NCI-H2227 (cell line): ENCODE measurements around the gene TPP1.

Source experiments
- DNase-seq: peaks from one replicate; lab custom pipeline; 2025; ENCODE audit not compliant: unreplicated experiment; lab: John Stamatoyannopoulos, UW

Gene TPP1

GRCh38 chr11:6596239-6596877 is 22.9 kb downstream of the TPP1 start:
- DNase-seq, result no peak

GRCh38 chr11:6594142-6594768 is 25.0 kb downstream of the TPP1 start:
- DNase-seq, result no peak

GRCh38 chr11:6588018-6588417 is 31.2 kb downstream of the TPP1 start:
- DNase-seq, result no peak

- DNase-seq, result no peak
Observed at GRCh38 chr11:6587360-6587953, 31.8 kb downstream of the TPP1 start.

- peak; percentile 65 for DNase-seq
Observed at GRCh38 chr11:6586434-6587359, 32.5 kb downstream of the TPP1 start.

- no peak for DNase-seq
Observed at GRCh38 chr11:6584528-6584927, 34.7 kb downstream of the TPP1 start.

- DNase-seq, result no peak
Observed at GRCh38 chr11:6583584-6583983, 35.6 kb downstream of the TPP1 start.

GRCh38 chr11:6579681-6580080 is 39.5 kb downstream of the TPP1 start:
- DNase-seq, result no peak

GRCh38 chr11:6578134-6578533 is 41.1 kb downstream of the TPP1 start:
- no peak for DNase-seq

- peak; percentile 35 for DNase-seq
Observed at GRCh38 chr11:6576471-6577373, 42.5 kb downstream of the TPP1 start.

GRCh38 chr11:6574816-6575715 is 44.2 kb downstream of the TPP1 start:
- no peak for DNase-seq

GRCh38 chr11:6572215-6572614 is 47.0 kb downstream of the TPP1 start:
- no peak for DNase-seq

- DNase-seq, result no peak
Observed at GRCh38 chr11:6571434-6572008, 47.7 kb downstream of the TPP1 start.

GRCh38 chr11:6570691-6571427 is 48.4 kb downstream of the TPP1 start:
- no peak for DNase-seq

- no peak for DNase-seq
Observed at GRCh38 chr11:6569706-6570105, 49.5 kb downstream of the TPP1 start.

- DNase-seq, result peak; percentile 39
Observed at GRCh38 chr11:6568191-6568918, 50.9 kb downstream of the TPP1 start.

GRCh38 chr11:6567371-6567745 is 51.9 kb downstream of the TPP1 start:
- DNase-seq, result no peak
